ENCODE data around the gene IDH3G. TPM values are rescaled to one million over a fixed set of nuclear protein-coding genes. Genes with fewer than 3 reads are reported as not detected.
A peak's percentile ranks its signal among the peaks of the same experiment; 100 is the strongest.

The IDH3G gene
- total RNA-seq, 1 donor from 2014 or later = 41.9 TPM

GRCh38 chrX:153830640-153831428, 36.7 kb upstream of the IDH3G start:
- FAIRE-seq = no peak
- H3K79me2 ChIP-seq (ENCODE audit: insufficient read depth, low read length) = no peaks in the 10 kb centered on the region
- no peaks in the 10 kb centered on the region for H3K36me3 ChIP-seq (ENCODE audit: insufficient read depth, low read length)
- H3K27ac ChIP-seq (ENCODE audit: low read depth, low read length) = no peak overlapping the region
- no peaks in the 10 kb centered on the region for H3K36me3 Mint-ChIP-seq (ENCODE audit: low read depth, unreplicated experiment)
- H3K4me2 ChIP-seq (ENCODE audit: low read length) = no peak overlapping the region
- no peak overlapping the region for H3K4me3 ChIP-seq (ENCODE audit: insufficient read depth, low read depth, low read length)
- no peak overlapping the region for H3K9ac ChIP-seq (ENCODE audit: low read length)
- no peaks in the 10 kb centered on the region for H3K9me3 Mint-ChIP-seq (ENCODE audit: unreplicated experiment)
- H3K27me3 Mint-ChIP-seq (ENCODE audit: low read depth, unreplicated experiment) = peaks cover 15% of the 10 kb centered on the region
- peaks cover 3% of the 10 kb centered on the region for H3K27me3 ChIP-seq (ENCODE audit: insufficient read depth, low read length)
- H3K4me1 Mint-ChIP-seq (ENCODE audit: low read depth, unreplicated experiment) = peaks cover 6% of the 10 kb centered on the region
- no peak for TF ChIP-seq EZH2 (IDR thresholded peaks at IDR 0.05; ENCODE audit: insufficient read depth, low read length)
- TF ChIP-seq, protein P1, sequence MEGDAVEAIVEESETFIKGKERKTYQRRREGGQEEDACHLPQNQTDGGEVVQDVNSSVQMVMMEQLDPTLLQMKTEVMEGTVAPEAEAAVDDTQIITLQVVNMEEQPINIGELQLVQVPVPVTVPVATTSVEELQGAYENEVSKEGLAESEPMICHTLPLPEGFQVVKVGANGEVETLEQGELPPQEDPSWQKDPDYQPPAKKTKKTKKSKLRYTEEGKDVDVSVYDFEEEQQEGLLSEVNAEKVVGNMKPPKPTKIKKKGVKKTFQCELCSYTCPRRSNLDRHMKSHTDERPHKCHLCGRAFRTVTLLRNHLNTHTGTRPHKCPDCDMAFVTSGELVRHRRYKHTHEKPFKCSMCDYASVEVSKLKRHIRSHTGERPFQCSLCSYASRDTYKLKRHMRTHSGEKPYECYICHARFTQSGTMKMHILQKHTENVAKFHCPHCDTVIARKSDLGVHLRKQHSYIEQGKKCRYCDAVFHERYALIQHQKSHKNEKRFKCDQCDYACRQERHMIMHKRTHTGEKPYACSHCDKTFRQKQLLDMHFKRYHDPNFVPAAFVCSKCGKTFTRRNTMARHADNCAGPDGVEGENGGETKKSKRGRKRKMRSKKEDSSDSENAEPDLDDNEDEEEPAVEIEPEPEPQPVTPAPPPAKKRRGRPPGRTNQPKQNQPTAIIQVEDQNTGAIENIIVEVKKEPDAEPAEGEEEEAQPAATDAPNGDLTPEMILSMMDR (IDR thresholded peaks at IDR 0.05; ENCODE audit: insufficient read depth, low read depth, low read length) = no peak
- peaks cover 5% of the 10 kb centered on the region for H3K4me1 ChIP-seq (ENCODE audit: insufficient read depth, low read length)
- H3K4me3 Mint-ChIP-seq (ENCODE audit: unreplicated experiment) = peak overlapping the region; percentile 69
- no peak overlapping the region for H3K27ac Mint-ChIP-seq (ENCODE audit: unreplicated experiment)
- no peaks in the 10 kb centered on the region for H4K20me1 ChIP-seq (ENCODE audit: insufficient read depth, low read length)
- H3K9me3 ChIP-seq (ENCODE audit: insufficient read depth, low read depth, low read length) = no peaks in the 10 kb centered on the region
- no peak for DNase-seq (ENCODE audit: low read depth)
- no peak overlapping the region for H2AFZ ChIP-seq (ENCODE audit: low read depth, low read length)

- H3K27me3 Mint-ChIP-seq (ENCODE audit: low read depth, unreplicated experiment) = peaks cover 15% of the 10 kb centered on the region
- no peak within 1 kb of the TSS for H3K4me3 ChIP-seq (ENCODE audit: insufficient read depth, low read depth, low read length)
- no peak within 1 kb of the TSS for H2AFZ ChIP-seq (ENCODE audit: low read depth, low read length)
These were observed 35.8 kb upstream of the IDH3G start, which contains the start of gene PDZD4 for GRCh38 chrX:153829799-153830639. Gene PDZD4 (minus strand): TSS chrX:153830544. CDS start chrX:153830298, 246 bp downstream.

More at GRCh38 chrX:153829799-153830639, 35.8 kb upstream of the IDH3G start, which contains the start of gene PDZD4:
- no peak within 1 kb of the TSS for H3K27ac Mint-ChIP-seq (ENCODE audit: unreplicated experiment)
- FAIRE-seq (no peak), DNase-seq (ENCODE audit: low read depth) (no peak)
- Histone ChIP-seq H3K27ac (ENCODE audit: low read depth, low read length) (no peak within 1 kb of the TSS), H3K36me3 (ENCODE audit: insufficient read depth, low read length) (no peaks in the 10 kb centered on the region), H3K79me2 (ENCODE audit: insufficient read depth, low read length) (no peaks in the 10 kb centered on the region), H3K4me1 (ENCODE audit: insufficient read depth, low read length) (peaks cover 5% of the 10 kb centered on the region), H3K9me3 (ENCODE audit: insufficient read depth, low read depth, low read length) (no peaks in the 10 kb centered on the region), H3K9ac (ENCODE audit: low read length) (no peak within 1 kb of the TSS), H3K4me2 (ENCODE audit: low read length) (peak within 1 kb of the TSS; percentile 62), H4K20me1 (ENCODE audit: insufficient read depth, low read length) (no peaks in the 10 kb centered on the region), H3K27me3 (ENCODE audit: insufficient read depth, low read length) (peaks cover 3% of the 10 kb centered on the region)
- no peaks in the 10 kb centered on the region for H3K9me3 Mint-ChIP-seq (ENCODE audit: unreplicated experiment)
- peaks cover 6% of the 10 kb centered on the region for H3K4me1 Mint-ChIP-seq (ENCODE audit: low read depth, unreplicated experiment)
- H3K4me3 Mint-ChIP-seq (ENCODE audit: unreplicated experiment) = peak within 1 kb of the TSS; percentile 76
- TF ChIP-seq, protein P1 (IDR thresholded peaks at IDR 0.05; ENCODE audit: insufficient read depth, low read depth, low read length) = no peak
- TF ChIP-seq EZH2 (IDR thresholded peaks at IDR 0.05; ENCODE audit: insufficient read depth, low read length) = peak; percentile 88
- no peaks in the 10 kb centered on the region for H3K36me3 Mint-ChIP-seq (ENCODE audit: low read depth, unreplicated experiment)

All from astrocyte (in vitro differentiated cells and primary cell).